Measurements from ENCODE around the gene ZNF287.

Gene ZNF287

DNA sequence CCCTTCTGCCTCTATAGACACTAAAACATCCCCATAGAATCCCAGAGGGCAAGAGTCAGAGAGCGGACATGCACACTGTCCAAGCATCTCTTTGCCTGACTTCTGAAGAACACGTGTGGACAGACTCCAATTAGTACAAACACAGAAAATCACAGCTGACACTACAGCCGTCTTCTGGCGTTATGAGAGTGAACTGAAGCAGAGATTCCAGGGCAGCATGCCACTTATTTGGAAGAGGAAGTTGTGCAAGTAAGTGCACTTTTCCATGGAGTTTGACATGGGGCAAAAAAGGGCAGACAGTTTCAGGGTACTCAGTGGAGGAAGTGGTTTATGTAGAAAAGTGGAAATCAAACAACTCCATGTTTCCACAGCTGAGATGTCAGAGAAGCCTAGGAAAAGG, 16.8 kb upstream of the ZNF287 start:
- DNase-seq: no peak
- Histone ChIP-seq H3K27me3 (replicated peaks) (no peaks in the 10 kb centered on the region), H3K36me3 (replicated peaks) (no peaks in the 10 kb centered on the region), H3K27ac (no peak overlapping the region), H3K4me3 (ENCODE audit: low read depth, low read length) (no peak overlapping the region)
- in situ Hi-C loops (cut with HindIII; ENCODE audit: low pct_ligation_motif_present, low sequenced_read_pairs): no loop called here
- TF ChIP-seq, protein P1, sequence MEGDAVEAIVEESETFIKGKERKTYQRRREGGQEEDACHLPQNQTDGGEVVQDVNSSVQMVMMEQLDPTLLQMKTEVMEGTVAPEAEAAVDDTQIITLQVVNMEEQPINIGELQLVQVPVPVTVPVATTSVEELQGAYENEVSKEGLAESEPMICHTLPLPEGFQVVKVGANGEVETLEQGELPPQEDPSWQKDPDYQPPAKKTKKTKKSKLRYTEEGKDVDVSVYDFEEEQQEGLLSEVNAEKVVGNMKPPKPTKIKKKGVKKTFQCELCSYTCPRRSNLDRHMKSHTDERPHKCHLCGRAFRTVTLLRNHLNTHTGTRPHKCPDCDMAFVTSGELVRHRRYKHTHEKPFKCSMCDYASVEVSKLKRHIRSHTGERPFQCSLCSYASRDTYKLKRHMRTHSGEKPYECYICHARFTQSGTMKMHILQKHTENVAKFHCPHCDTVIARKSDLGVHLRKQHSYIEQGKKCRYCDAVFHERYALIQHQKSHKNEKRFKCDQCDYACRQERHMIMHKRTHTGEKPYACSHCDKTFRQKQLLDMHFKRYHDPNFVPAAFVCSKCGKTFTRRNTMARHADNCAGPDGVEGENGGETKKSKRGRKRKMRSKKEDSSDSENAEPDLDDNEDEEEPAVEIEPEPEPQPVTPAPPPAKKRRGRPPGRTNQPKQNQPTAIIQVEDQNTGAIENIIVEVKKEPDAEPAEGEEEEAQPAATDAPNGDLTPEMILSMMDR (IDR thresholded peaks at IDR 0.05; ENCODE audit: low read depth, low read length, missing control alignments): no peak

DNA sequence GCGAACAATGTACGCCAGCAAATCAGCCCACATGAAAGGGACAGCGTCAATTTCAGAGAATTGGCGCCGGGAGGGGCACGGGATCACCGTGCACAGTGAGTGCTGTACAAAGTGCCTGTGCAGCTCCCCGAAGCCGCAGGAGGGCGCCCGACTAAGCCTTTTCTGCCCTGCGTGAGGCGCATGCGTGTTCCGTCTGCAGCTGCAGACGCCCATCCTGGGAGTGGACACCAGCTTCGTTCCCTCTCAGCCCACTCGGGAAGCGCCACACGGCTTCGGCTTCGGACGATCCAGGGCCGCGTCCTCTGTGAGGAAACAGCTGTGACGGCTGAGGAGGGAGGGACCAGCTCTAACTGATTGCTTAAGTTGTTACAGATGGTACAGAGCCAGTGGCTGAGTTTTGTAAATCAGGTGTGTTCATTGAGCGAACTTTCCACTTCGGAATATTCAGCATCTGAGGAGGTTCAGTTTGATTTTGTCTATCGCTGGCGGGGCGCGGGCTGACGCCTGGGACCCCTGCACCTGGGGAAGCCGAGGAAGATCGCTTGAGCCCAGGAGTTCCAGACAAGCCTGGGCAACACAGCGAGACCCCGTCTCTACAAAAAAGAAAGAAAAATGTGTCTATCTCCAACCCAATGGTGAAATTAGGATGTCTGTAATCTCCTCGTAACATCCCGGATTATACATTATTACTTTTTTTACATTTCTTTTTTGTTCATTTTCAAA, 15.4 kb upstream of the ZNF287 start:
- Histone ChIP-seq H3K36me3 (replicated peaks) (no peaks in the 10 kb centered on the region), H3K4me3 (ENCODE audit: low read depth, low read length) (peak overlapping the region; percentile 55), H3K27me3 (replicated peaks) (no peaks in the 10 kb centered on the region), H3K27ac (no peak overlapping the region)
- DNase-seq: peak; percentile 79
- in situ Hi-C loops (cut with HindIII; ENCODE audit: low pct_ligation_motif_present, low sequenced_read_pairs): no loop called here
- TF ChIP-seq, protein P1 (IDR thresholded peaks at IDR 0.05; ENCODE audit: low read depth, low read length, missing control alignments): peak; percentile 92

DNA sequence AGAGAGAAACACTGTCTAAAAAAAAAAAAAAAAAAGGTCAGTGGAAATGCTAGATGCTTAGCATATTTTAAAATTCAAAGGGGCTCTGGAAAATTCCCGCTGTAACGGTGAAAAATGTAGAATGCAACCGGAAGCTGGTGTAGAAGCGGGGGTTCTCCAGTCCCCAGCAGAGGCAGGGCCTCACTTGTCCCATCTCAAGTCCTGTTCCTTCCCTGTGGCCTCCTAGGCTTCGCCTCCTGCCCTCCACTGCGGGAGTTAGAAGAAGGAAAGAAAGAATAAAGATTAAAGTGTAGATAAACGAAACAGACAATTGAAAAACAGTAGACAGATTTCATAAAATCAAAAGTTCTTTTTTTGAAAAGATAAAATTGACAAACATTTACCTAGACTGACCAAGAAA, 14.8 kb upstream of the ZNF287 start:
- H3K36me3 ChIP-seq (replicated peaks): no peaks in the 10 kb centered on the region
- no peak overlapping the region for H3K4me3 ChIP-seq (ENCODE audit: low read depth, low read length)
- no peak overlapping the region for H3K27ac ChIP-seq
- H3K27me3 ChIP-seq (replicated peaks): no peaks in the 10 kb centered on the region
- in situ Hi-C loops (cut with HindIII; ENCODE audit: low pct_ligation_motif_present, low sequenced_read_pairs): no loop called here
- TF ChIP-seq, protein P1 (IDR thresholded peaks at IDR 0.05; ENCODE audit: low read depth, low read length, missing control alignments): no peak
- no peak for DNase-seq

DNA sequence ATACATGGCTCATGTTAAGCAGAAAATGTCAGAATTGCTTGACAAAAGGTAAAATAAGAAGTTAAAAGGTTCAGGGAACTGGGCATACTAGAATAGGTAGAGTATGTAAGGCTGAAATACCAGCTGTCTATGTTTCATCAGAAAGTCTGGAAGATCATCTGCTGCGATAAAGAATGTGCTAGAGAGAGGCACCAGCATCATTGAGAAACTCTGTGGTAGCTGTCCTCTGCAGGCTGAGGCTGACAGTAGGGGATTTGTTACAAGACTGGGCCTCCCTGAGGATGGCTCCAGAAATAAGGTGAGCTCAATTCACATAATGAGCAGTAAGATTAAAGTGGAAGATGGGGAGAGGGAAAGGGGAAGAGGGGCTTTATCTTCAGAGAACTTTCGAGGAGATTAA, 4.5 kb upstream of the ZNF287 start:
- TF ChIP-seq, protein P1 (IDR thresholded peaks at IDR 0.05; ENCODE audit: low read depth, low read length, missing control alignments): no peak
- in situ Hi-C loops (cut with HindIII; ENCODE audit: low pct_ligation_motif_present, low sequenced_read_pairs): no loop called here
- H3K4me3 ChIP-seq (ENCODE audit: low read depth, low read length): no peak overlapping the region
- H3K27me3 ChIP-seq (replicated peaks): no peaks in the 10 kb centered on the region
- no peaks in the 10 kb centered on the region for H3K36me3 ChIP-seq (replicated peaks)
- no peak for DNase-seq
- H3K27ac ChIP-seq: no peak overlapping the region

DNA sequence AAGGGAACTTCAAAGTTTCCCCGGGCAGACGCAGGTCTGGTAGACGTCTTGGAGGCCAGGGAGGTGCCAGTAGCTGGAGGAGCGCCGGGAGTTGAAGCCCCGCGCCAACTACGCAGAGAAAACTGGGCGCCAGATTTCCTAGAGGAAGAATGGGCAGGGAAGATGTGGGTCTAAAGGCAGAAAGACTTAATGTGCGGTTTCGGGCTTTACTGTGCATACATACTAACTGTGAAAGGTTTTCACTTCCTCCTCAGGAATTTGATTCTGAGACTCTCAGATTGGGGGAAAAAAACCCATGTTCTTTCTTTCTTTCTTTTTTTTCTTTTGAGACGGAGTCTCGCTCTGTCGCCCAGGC, 331 bp upstream of the ZNF287 start:
- Histone ChIP-seq H3K27me3 (replicated peaks) (no peaks in the 10 kb centered on the region), H3K27ac (no peak overlapping the region), H3K4me3 (ENCODE audit: low read depth, low read length) (no peak overlapping the region), H3K36me3 (replicated peaks) (peaks cover 2% of the 10 kb centered on the region)
- in situ Hi-C loops (cut with HindIII; ENCODE audit: low pct_ligation_motif_present, low sequenced_read_pairs): no loop called here
- DNase-seq: no peak
- TF ChIP-seq, protein P1 (IDR thresholded peaks at IDR 0.05; ENCODE audit: low read depth, low read length, missing control alignments): no peak

DNA sequence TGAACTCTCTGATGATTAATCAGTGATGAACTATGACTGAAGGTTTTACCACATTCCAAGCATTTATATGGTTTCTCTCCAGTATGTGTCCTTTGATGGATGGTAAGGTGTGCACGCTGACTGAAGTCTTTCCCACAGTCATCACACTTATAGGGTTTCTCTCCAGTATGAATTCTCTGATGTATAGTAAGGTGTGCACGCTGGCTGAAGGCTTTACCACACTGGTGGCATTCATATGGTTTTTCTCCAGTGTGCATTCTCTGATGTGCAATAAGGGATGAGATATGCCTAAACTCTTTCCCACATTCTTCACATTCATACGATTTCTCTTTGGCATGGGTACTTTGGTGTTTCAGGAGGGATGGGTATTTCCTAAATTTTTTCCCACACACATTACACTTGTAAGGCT, 16.4 kb downstream of the ZNF287 start:
- no peak overlapping the region for H3K4me3 ChIP-seq (ENCODE audit: low read depth, low read length)
- H3K27ac ChIP-seq: no peak overlapping the region
- DNase-seq: no peak
- peaks cover 28% of the 10 kb centered on the region for H3K36me3 ChIP-seq (replicated peaks)
- in situ Hi-C loops (cut with HindIII; ENCODE audit: low pct_ligation_motif_present, low sequenced_read_pairs): no loop called here
- H3K27me3 ChIP-seq (replicated peaks): no peaks in the 10 kb centered on the region
- TF ChIP-seq, protein P1 (IDR thresholded peaks at IDR 0.05; ENCODE audit: low read depth, low read length, missing control alignments): no peak
